Measurements from ENCODE around the gene PDZD7. TPM values are rescaled to one million over a fixed set of nuclear protein-coding genes. Genes with fewer than 3 reads are reported as not detected.

PDZD7 gene
- 0.38 and 0.93 TPM in 2 replicates for total RNA-seq

GRCh38 chr10:101031128-101031795 lies at the start of gene PDZD7, which contains the start of gene SFXN3:
TSS of gene PDZD7 (minus strand) at chr10:101031129. CDS start at chr10:101030219, 910 bp downstream.
TSS of gene SFXN3 (plus strand) at chr10:101031234. CDS start at chr10:101034695, 3,461 bp downstream.
- Mint-ChIP-seq H3K27me3 (peaks cover 24% of the 10 kb centered on the region), H3K9me3 (no peaks in the 10 kb centered on the region), H3K4me3 (peak within 1 kb of the TSS; percentile 91), H3K36me3 (ENCODE audit: low read depth) (peaks cover 11% of the 10 kb centered on the region), H3K27ac (peak within 1 kb of the TSS; percentile 91), H3K4me1 (peaks cover 26% of the 10 kb centered on the region)
- intact Hi-C loops (cut with micrococcal nuclease): loop anchor here (1.0 to 5.0 kb wide), 4 partner anchors 18 to 321 kb away; partner anchors contain the start of genes BTRC and SLF2
- DNase-seq: peak; percentile 99

DNA sequence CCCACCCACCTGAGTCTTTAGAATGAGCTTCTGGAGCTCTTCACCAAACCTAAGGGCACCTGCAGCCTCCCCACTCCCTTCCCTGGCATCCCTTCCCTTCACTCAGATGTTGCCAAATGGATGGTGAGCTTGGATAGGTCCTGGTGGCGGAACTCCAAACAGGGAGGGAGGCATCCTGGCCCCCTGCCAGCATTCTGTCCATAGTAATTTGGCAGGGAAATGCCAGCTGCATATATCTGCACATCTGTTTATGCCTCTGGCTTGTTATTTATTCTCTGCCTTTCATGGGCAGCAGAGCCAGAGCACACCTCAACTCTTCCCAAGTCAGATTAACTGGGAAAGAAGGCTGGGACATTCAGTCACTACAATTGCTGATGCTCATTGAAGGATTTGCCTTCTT lies 48.9 kb upstream of the PDZD7 start:
- Mint-ChIP-seq H3K9me3 (no peaks in the 10 kb centered on the region), H3K4me1 (peaks cover 6% of the 10 kb centered on the region), H3K4me3 (no peak overlapping the region), H3K27ac (no peak overlapping the region), H3K27me3 (peaks cover 43% of the 10 kb centered on the region), H3K36me3 (ENCODE audit: low read depth) (no peaks in the 10 kb centered on the region)
- intact Hi-C loops (cut with micrococcal nuclease): no loop called here
- DNase-seq: no peak

DNA sequence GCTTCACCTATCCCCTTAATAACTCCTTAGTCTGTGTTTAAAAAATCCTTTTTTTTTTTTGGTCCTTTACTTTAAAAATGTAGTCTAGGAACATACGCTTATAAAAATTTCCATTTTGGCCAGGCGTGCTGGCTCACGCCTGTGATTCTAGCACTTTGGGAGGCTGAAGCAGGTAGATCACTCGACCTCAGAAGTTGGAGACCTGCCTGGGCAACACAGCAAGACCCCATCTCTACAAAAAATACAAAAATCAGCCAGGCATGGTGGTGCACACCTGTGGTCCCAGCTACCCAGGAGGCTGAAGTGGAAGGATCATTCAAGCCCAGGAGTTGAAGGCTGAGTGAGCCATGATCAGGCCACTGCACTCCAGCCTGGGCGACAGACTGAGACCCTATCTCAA lies 45.7 kb upstream of the PDZD7 start:
- no peaks in the 10 kb centered on the region for H3K9me3 Mint-ChIP-seq
- no peak for DNase-seq
- H3K36me3 Mint-ChIP-seq (ENCODE audit: low read depth): no peaks in the 10 kb centered on the region
- H3K27me3 Mint-ChIP-seq: peaks cover 55% of the 10 kb centered on the region
- no peak overlapping the region for H3K4me3 Mint-ChIP-seq
- H3K4me1 Mint-ChIP-seq: peaks cover 7% of the 10 kb centered on the region
- intact Hi-C loops (cut with micrococcal nuclease): no loop called here
- no peak overlapping the region for H3K27ac Mint-ChIP-seq

GRCh38 chr10:101075775-101076174 lies 44.8 kb upstream of the PDZD7 start:
- Mint-ChIP-seq H3K36me3 (ENCODE audit: low read depth) (no peaks in the 10 kb centered on the region), H3K9me3 (no peaks in the 10 kb centered on the region), H3K4me1 (peaks cover 12% of the 10 kb centered on the region), H3K27me3 (peaks cover 53% of the 10 kb centered on the region), H3K27ac (no peak overlapping the region), H3K4me3 (no peak overlapping the region)
- intact Hi-C loops (cut with micrococcal nuclease): no loop called here
- DNase-seq: no peak

- peaks cover 15% of the 10 kb centered on the region for H3K4me1 Mint-ChIP-seq
- peaks cover 46% of the 10 kb centered on the region for H3K27me3 Mint-ChIP-seq
- intact Hi-C loops (cut with micrococcal nuclease): no loop called here
- no peaks in the 10 kb centered on the region for H3K9me3 Mint-ChIP-seq
- no peak overlapping the region for H3K27ac Mint-ChIP-seq
- no peak overlapping the region for H3K4me3 Mint-ChIP-seq
- no peaks in the 10 kb centered on the region for H3K36me3 Mint-ChIP-seq (ENCODE audit: low read depth)
- DNase-seq: no peak
Observed at GRCh38 chr10:101073631-101074030, 42.7 kb upstream of the PDZD7 start.

DNA sequence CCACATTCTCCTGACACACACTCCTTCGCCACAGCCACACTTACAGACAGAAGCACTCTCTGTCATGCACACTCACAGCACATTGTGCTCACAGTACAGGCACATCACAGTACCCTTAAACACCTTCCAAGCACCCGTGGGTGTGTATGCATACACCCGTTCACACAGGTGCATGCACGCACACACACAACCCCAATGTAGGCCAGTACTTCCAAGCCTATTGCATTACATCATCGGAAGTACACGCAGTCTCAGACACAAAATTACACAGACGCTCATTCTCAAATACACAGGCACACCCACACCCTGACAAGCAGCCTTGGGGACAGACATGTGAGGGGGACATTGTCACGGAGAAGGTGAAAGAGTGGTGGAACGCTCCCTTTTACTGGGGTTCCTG lies 42.0 kb upstream of the PDZD7 start:
- intact Hi-C loops (cut with micrococcal nuclease): no loop called here
- no peak for DNase-seq
- Mint-ChIP-seq H3K27ac (no peak overlapping the region), H3K9me3 (no peaks in the 10 kb centered on the region), H3K4me1 (peaks cover 15% of the 10 kb centered on the region), H3K4me3 (no peak overlapping the region), H3K27me3 (peaks cover 42% of the 10 kb centered on the region), H3K36me3 (ENCODE audit: low read depth) (no peaks in the 10 kb centered on the region)

GRCh38 chr10:101071885-101072433 lies 41.0 kb upstream of the PDZD7 start:
- Mint-ChIP-seq H3K9me3 (no peaks in the 10 kb centered on the region), H3K36me3 (ENCODE audit: low read depth) (no peaks in the 10 kb centered on the region), H3K27me3 (peaks cover 49% of the 10 kb centered on the region), H3K4me1 (peaks cover 19% of the 10 kb centered on the region), H3K27ac (no peak overlapping the region), H3K4me3 (no peak overlapping the region)
- intact Hi-C loops (cut with micrococcal nuclease): no loop called here
- DNase-seq: no peak

DNA sequence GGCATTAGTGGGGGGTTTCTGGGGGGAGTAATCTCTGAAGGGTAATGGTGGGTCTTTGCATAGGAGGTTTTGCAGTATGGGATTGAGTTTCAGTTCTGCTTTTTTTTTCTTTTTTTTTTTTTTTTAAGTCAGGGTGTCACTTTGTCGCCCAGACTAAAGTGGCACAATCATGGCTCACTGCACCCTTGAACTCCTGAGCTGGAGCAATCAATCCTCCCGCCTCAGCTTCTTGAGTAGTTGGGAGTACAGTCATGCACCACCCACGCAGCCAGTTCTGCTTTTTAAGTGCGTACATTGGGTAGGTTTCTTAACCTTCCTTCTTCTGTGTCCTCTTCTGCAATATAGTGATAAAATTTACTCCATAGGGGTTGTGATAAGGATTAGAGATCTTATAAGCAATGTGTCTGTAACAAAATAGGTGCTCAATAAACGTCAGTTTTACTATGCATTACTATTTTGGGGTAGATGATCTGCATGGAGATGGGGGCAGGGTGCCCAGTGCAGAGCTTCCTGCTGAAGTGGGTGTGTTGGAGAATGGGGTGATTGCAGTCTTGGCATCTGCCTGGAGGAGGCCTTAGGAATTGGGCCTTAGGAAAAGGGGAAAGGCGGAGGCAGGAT lies 40.4 kb upstream of the PDZD7 start:
- peak overlapping the region; percentile 36 for H3K27ac Mint-ChIP-seq
- H3K27me3 Mint-ChIP-seq: peaks cover 53% of the 10 kb centered on the region
- H3K4me3 Mint-ChIP-seq: no peak overlapping the region
- no peaks in the 10 kb centered on the region for H3K36me3 Mint-ChIP-seq (ENCODE audit: low read depth)
- H3K9me3 Mint-ChIP-seq: no peaks in the 10 kb centered on the region
- peaks cover 20% of the 10 kb centered on the region for H3K4me1 Mint-ChIP-seq
- no peak for DNase-seq
- intact Hi-C loops (cut with micrococcal nuclease): no loop called here

GRCh38 chr10:101070098-101070497 lies 39.2 kb upstream of the PDZD7 start:
- DNase-seq: no peak
- Mint-ChIP-seq H3K27ac (no peak overlapping the region), H3K9me3 (no peaks in the 10 kb centered on the region), H3K4me1 (peaks cover 20% of the 10 kb centered on the region), H3K27me3 (peaks cover 52% of the 10 kb centered on the region), H3K36me3 (ENCODE audit: low read depth) (no peaks in the 10 kb centered on the region), H3K4me3 (no peak overlapping the region)
- intact Hi-C loops (cut with micrococcal nuclease): no loop called here

DNA sequence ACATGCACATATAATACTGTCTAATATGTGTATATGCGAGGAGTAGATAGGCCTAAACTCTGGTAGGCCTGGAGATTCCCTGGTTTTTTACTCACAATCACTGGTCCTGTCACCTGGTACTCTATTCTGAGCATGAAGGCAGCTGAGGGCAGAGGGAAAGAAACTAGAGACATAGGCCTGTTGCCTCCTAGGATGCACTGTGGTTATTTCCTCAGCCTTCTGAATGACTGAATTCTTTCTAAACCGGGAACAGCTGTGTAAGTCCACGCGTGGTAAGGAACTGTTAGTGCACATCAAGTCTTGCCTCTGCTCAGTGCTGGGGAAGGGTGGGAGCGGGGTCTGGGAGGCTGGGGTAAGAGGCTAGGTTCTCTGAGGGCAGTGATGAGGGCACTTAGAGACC lies 38.5 kb upstream of the PDZD7 start:
- peaks cover 59% of the 10 kb centered on the region for H3K27me3 Mint-ChIP-seq
- peaks cover 20% of the 10 kb centered on the region for H3K4me1 Mint-ChIP-seq
- H3K36me3 Mint-ChIP-seq (ENCODE audit: low read depth): no peaks in the 10 kb centered on the region
- H3K4me3 Mint-ChIP-seq: no peak overlapping the region
- H3K27ac Mint-ChIP-seq: peak overlapping the region; percentile 29
- no peak for DNase-seq
- intact Hi-C loops (cut with micrococcal nuclease): loop anchor here (10.0 kb wide), 1 partner anchor 995 kb away; the partner anchor contains the start of gene HPS6
- no peaks in the 10 kb centered on the region for H3K9me3 Mint-ChIP-seq

- peak; percentile 94 for DNase-seq
- Mint-ChIP-seq H3K9me3 (no peaks in the 10 kb centered on the region), H3K27ac (no peak overlapping the region), H3K4me3 (peak overlapping the region; percentile 88), H3K4me1 (peaks cover 20% of the 10 kb centered on the region), H3K36me3 (ENCODE audit: low read depth) (no peaks in the 10 kb centered on the region), H3K27me3 (peaks cover 57% of the 10 kb centered on the region)
- intact Hi-C loops (cut with micrococcal nuclease): loop anchor here (1.0 to 10.0 kb wide), 5 partner anchors 7 to 997 kb away; partner anchors contain the start of gene HPS6
Observed at GRCh38 chr10:101067356-101068083, 36.6 kb upstream of the PDZD7 start.

DNA sequence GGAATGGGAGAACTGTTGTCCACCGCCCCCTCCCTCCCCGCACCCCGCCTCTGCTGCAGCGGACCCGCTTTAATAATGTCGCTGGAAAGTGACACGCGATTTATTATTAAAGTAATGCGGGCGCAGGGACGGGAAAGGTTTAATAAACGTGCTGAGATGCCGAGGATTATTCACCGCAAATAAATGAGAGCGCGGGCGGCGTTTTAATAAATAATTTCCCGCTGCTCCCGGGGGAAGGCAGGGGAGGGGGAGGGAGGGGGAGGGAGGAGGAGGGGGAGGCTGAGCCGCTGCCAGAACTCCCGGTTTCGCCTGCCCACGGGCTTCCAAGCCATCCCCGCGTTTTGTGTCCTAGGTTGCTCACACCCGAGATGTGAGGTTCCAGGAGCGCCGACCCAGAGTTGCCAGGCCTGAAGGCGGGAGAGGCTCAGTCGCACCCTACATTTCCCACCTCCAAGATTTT lies 36.0 kb upstream of the PDZD7 start:
- Mint-ChIP-seq H3K4me1 (peaks cover 22% of the 10 kb centered on the region), H3K27ac (no peak overlapping the region), H3K36me3 (ENCODE audit: low read depth) (no peaks in the 10 kb centered on the region), H3K27me3 (peaks cover 53% of the 10 kb centered on the region), H3K4me3 (peak overlapping the region; percentile 88), H3K9me3 (no peaks in the 10 kb centered on the region)
- intact Hi-C loops (cut with micrococcal nuclease): loop anchor here (10.0 kb wide), 1 partner anchor 998 kb away; the partner anchor contains the start of gene HPS6
- no peak for DNase-seq

- Mint-ChIP-seq H3K4me1 (peaks cover 23% of the 10 kb centered on the region), H3K27ac (no peak overlapping the region), H3K36me3 (ENCODE audit: low read depth) (no peaks in the 10 kb centered on the region), H3K9me3 (no peaks in the 10 kb centered on the region), H3K4me3 (peak overlapping the region; percentile 88), H3K27me3 (peaks cover 47% of the 10 kb centered on the region)
- intact Hi-C loops (cut with micrococcal nuclease): loop anchor here (10.0 kb wide), 1 partner anchor 998 kb away; the partner anchor contains the start of gene HPS6
- DNase-seq: peak; percentile 82
Observed at GRCh38 chr10:101066146-101066895, 35.4 kb upstream of the PDZD7 start.
